OCI-LY7 (cell line): ENCODE results near the gene TAF6. TPM values are rescaled to one million over a fixed set of nuclear protein-coding genes. Genes with fewer than 3 reads are reported as not detected.
A peak's percentile ranks its signal among the peaks of the same experiment; 100 is the strongest.

ENCODE experiments used
- BruUV-seq: library from RNA; stranded (reverse); fragments of 400-500 nt; replicated peaks from 2 replicates; lab custom pipeline; 2021; lab: Mats Ljungman, UMichigan
- CTCF ChIA-PET: fragments of 300-600 bp; sonication (Branson Sonifier 250); formaldehyde crosslinking; loops from one replicate; lab custom pipeline; 2022; ENCODE audit warnings: antibody characterized with exemption; ENCODE audit not compliant: unreplicated experiment; lab: Charles Lee
- POLR2A ChIA-PET: fragments of 300-600 bp; sonication (Branson Sonifier 250); formaldehyde crosslinking; loops from one replicate; lab custom pipeline; 2022; ENCODE audit warnings: antibody characterized with exemption; lab: Charles Lee
- DNase-seq: peaks from one replicate; pipeline ENCODE4 v3.0.0-alpha.2; 2015; ENCODE audit warnings: low spot score
- H2AFZ ChIP-seq: fragments of 200-600 bp; sonication (generic), shearing (Covaris generic); 2 replicates; pipeline ENCODE4 v1.6.1; 2014; ENCODE audit warnings: mild to moderate bottlenecking, antibody characterized with exemption, low read length, moderate library complexity
- H3K27ac ChIP-seq: fragments of 200-600 bp; sonication (generic); 2 replicates; pipeline ENCODE4 v1.5.1; 2014; ENCODE audit warnings: mixed run types, low read depth, mild to moderate bottlenecking, moderate library complexity, low read length, inconsistent platforms; ENCODE audit not compliant: poor library complexity, severe bottlenecking
- H3K36me3 ChIP-seq: fragments of 200-600 bp; sonication (generic); 2 replicates; pipeline ENCODE4 v1.6.1; 2014; ENCODE audit warnings: mild to moderate bottlenecking, antibody characterized with exemption, low read length, moderate library complexity, mixed read lengths; ENCODE audit not compliant: insufficient read depth
- H3K4me1 ChIP-seq: fragments of 200-600 bp; sonication (generic); 2 replicates; pipeline ENCODE4 v1.5.1; 2014; ENCODE audit warnings: mild to moderate bottlenecking, low read length; ENCODE audit not compliant: insufficient read depth, poor library complexity, severe bottlenecking
- H3K4me2 ChIP-seq: fragments of 200-600 bp; sonication (generic); 2 replicates; pipeline ENCODE4 v1.6.1; 2014; ENCODE audit warnings: mild to moderate bottlenecking, low read length
- H3K4me3 ChIP-seq: fragments of 200-600 bp; sonication (generic); 2 replicates; pipeline ENCODE4 v1.5.1; 2014; ENCODE audit warnings: mild to moderate bottlenecking, low read depth, low read length; ENCODE audit not compliant: poor library complexity, severe bottlenecking
- H3K79me2 ChIP-seq: fragments of 200-600 bp; sonication (generic); 2 replicates; pipeline ENCODE4 v1.6.1; 2016; ENCODE audit warnings: low read depth, mild to moderate bottlenecking, low read length, moderate library complexity, mixed read lengths; ENCODE audit not compliant: insufficient read depth
- H3K9me2 ChIP-seq: fragments of 200-600 bp; sonication (generic); 2 replicates; pipeline ENCODE4 v1.6.1; 2016; ENCODE audit warnings: mild to moderate bottlenecking, low read length, mixed read lengths; ENCODE audit not compliant: insufficient read depth
- H3K9me3 ChIP-seq: fragments of 200-600 bp; sonication (generic); 2 replicates; pipeline ENCODE4 v1.6.1; 2014; ENCODE audit warnings: mild to moderate bottlenecking, mixed run types, low read length, mixed read lengths
- H4K20me1 ChIP-seq: fragments of 200-600 bp; sonication (generic); 2 replicates; pipeline ENCODE4 v1.6.1; 2014; ENCODE audit warnings: mild to moderate bottlenecking, antibody characterized with exemption, low read length, moderate library complexity, mixed read lengths; ENCODE audit not compliant: insufficient read depth
- CTCF ChIP-seq: fragments of 200-600 bp; sonication (generic); conservative IDR thresholded peaks from 2 replicates; pipeline ENCODE4 v1.5.1; 2014; ENCODE audit warnings: mild to moderate bottlenecking, antibody characterized with exemption, low read length, moderate library complexity, mixed read lengths
- EZH2phosphoT487 ChIP-seq: fragments of 200-600 bp; sonication (generic); IDR thresholded peaks from 2 replicates; pipeline ENCODE4 v1.6.1; 2018; ENCODE audit warnings: low read depth, borderline replicate concordance, mild to moderate bottlenecking, mixed run types, antibody characterized with exemption, low read length, moderate library complexity, mixed read lengths
- intact Hi-C: fragments of 100-400 bp; cut with micrococcal nuclease; formaldehyde crosslinking; loops from one replicate; pipeline ENCODE4 v1.10.0; 2022; ENCODE audit not compliant: unreplicated experiment
- total RNA-seq, 2 experiments: library from RNA; depleted of rRNA in 1 of 2; stranded (reverse); fragments of >200 nt in 1 of 2; shearing (Covaris generic) in 1 of 2; gene quantifications; 2 replicates each; pipeline ENCODE4 v1.2.3, GENCODE V29; 2014 to 2022

TAF6 gene
- total RNA-seq, 2 experiments from 2014 or later, result 28.0 to 71.0 TPM

- BruUV-seq, result no TSS peak
- H3K27ac ChIP-seq, result no peak overlapping the region
- DNase-seq, result no peak
- TF ChIP-seq EZH2phosphoT487 (no peak), CTCF (no peak)
- H3K9me3 ChIP-seq, result no peaks in the 10 kb centered on the region
- H3K9me2 ChIP-seq, result no peaks in the 10 kb centered on the region
- intact Hi-C loops, result no loop called here
- H3K4me1 ChIP-seq, result peaks cover 40% of the 10 kb centered on the region
- POLR2A ChIA-PET, result interaction anchor here (0.6 to 1.2 kb wide), 6 partner anchors 9 to 232 kb away, joined by 3 to 7 read pairs (median 4); no protein-coding TSS in a partner anchor
- no peak overlapping the region for H3K4me2 ChIP-seq
- H2AFZ ChIP-seq, result no peak overlapping the region
- H3K36me3 ChIP-seq, result no peaks in the 10 kb centered on the region
- no peak overlapping the region for H3K4me3 ChIP-seq
- H3K79me2 ChIP-seq, result no peaks in the 10 kb centered on the region
- no peaks in the 10 kb centered on the region for H4K20me1 ChIP-seq
- CTCF ChIA-PET, result interaction anchor here (1.3 kb wide), 1 partner anchor 15 kb away, joined by 3 read pairs; the partner anchor contains the start of gene LAMTOR4
These were observed 44.7 kb upstream of the TAF6 start for GRCh38 chr7:100163871-100164270.

- TF ChIP-seq CTCF, result no peak
- no peak for TF ChIP-seq EZH2phosphoT487
- ChIA-PET CTCF (interaction anchor here (1.3 kb wide), 1 partner anchor 14 kb away, joined by 3 read pairs; the partner anchor contains the start of gene LAMTOR4), POLR2A (interaction anchor here (0.6 to 1.2 kb wide), 6 partner anchors 9 to 233 kb away, joined by 3 to 7 read pairs (median 4); no protein-coding TSS in a partner anchor)
- DNase-seq, result peak; percentile 40
- BruUV-seq, result no TSS peak
- Histone ChIP-seq H3K9me2 (no peaks in the 10 kb centered on the region), H3K36me3 (no peaks in the 10 kb centered on the region), H3K79me2 (no peaks in the 10 kb centered on the region; the same call in 1 of the 2 replicates), H3K4me3 (no peak overlapping the region), H3K9me3 (no peaks in the 10 kb centered on the region), H2AFZ (peak overlapping the region; percentile 50; the same call in 1 of the 2 replicates), H3K4me2 (peak overlapping the region; percentile 49), H4K20me1 (no peaks in the 10 kb centered on the region), H3K27ac (no peak overlapping the region), H3K4me1 (peaks cover 34% of the 10 kb centered on the region)
- intact Hi-C loops, result no loop called here
These were observed 43.9 kb upstream of the TAF6 start for GRCh38 chr7:100163006-100163531.

GRCh38 chr7:100160067-100160466 lies 40.9 kb upstream of the TAF6 start:
- TF ChIP-seq CTCF, result no peak
- no peak for TF ChIP-seq EZH2phosphoT487
- Histone ChIP-seq H3K36me3 (peaks cover 26% of the 10 kb centered on the region), H4K20me1 (peaks cover 10% of the 10 kb centered on the region; the same call in 1 of the 2 replicates), H3K4me2 (no peak overlapping the region), H3K4me3 (no peak overlapping the region), H3K9me3 (no peaks in the 10 kb centered on the region), H3K27ac (no peak overlapping the region), H3K9me2 (no peaks in the 10 kb centered on the region), H2AFZ (no peak overlapping the region), H3K79me2 (peaks cover 7% of the 10 kb centered on the region; the same call in 1 of the 2 replicates), H3K4me1 (peaks cover 39% of the 10 kb centered on the region)
- no TSS peak for BruUV-seq
- intact Hi-C loops, result no loop called here
- ChIA-PET POLR2A (interaction anchor here (0.6 to 1.3 kb wide), 3 partner anchors 16 to 87 kb away, joined by 4 read pairs; no protein-coding TSS in a partner anchor), CTCF (interaction anchor here (0.6 kb wide), 1 partner anchor 11 kb away, joined by 3 read pairs; the partner anchor contains the start of gene LAMTOR4)
- DNase-seq, result no peak
